ENCODE data around the gene PSD2. TPM values are rescaled to one million over a fixed set of nuclear protein-coding genes. Genes with fewer than 3 reads are reported as not detected.

PSD2 gene
- total RNA-seq, 4 donors from 2014 or later, result 0.16 TPM; not detected in 3

DNA sequence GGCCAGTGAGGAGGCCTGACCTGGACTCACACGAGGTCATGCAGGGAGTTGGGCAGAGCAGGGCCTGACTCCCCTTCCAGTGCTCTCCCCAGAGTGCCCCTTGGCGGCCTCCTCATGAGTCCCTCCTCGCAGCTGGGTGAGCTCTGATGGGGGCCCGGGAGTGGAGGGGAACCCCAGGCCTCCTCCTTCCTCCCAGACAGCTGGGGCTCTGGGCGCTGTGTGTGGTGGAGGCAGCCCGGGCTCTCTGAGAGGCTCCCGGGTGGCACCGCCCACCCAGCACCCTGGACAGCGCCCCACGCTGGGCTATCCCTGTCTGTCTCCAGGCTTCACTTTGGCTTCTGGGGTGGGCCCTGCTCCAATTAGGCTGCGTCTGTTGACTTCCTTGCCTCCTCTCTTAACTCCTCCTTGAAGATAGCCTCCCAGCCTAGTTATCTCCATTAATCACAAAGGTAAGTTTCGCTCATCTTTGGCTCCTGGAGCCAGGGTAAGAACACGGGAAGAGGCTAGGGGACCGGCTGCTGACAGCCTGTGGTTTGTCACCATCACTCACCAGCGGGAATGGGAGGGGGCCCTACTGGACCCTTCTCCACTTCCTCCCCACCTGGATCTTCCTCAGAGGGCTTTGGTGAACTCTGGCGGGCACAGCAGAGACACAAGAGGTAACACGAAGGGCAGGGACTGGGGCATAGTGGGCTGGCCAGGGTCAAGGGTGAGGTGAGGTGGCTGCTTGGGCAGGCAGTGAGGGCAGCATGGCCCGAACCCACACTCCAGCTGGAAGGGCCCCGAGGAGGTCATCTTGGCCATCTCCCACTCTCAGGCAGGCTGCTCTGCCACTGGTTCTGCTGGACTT lies 13.1 kb downstream of the PSD2 start:
- DNase-seq, result no peak
- 40 to 41% methylated on average over 2 to 19 of the region's 19 CpGs for WGBS, 2 donors (ENCODE audit: low coverage in 1 of 2)
- no peaks in the 10 kb centered on the region for H3K36me3 ChIP-seq
- H3K27me3 ChIP-seq, result peaks cover 9% of the 10 kb centered on the region
- TF ChIP-seq EP300 (IDR thresholded peaks at IDR 0.05; ENCODE audit: low read depth), result no peak
- no peak for TF ChIP-seq CTCF (IDR thresholded peaks at IDR 0.05)
- TF ChIP-seq POLR2AphosphoS5 (IDR thresholded peaks at IDR 0.05), result no peak
- TF ChIP-seq POLR2A (IDR thresholded peaks at IDR 0.05), result no peak
- no peak overlapping the region for H3K4me3 ChIP-seq
- in situ Hi-C loops (cut with MboI; ENCODE audit: low pct_ligation_motif_present in 1 of 4, low pct_unique_long_range_greater_than_20kb in 1 of 4, low sequenced_read_pairs in 3 of 4), result no loop called here
- intact Hi-C loops (cut with DNase I; ENCODE audit: low total_unique reads), result no loop called here
- H3K4me1 ChIP-seq, result no peaks in the 10 kb centered on the region
- H3K9me3 ChIP-seq, result no peaks in the 10 kb centered on the region
- H3K27ac ChIP-seq, result no peak overlapping the region

DNA sequence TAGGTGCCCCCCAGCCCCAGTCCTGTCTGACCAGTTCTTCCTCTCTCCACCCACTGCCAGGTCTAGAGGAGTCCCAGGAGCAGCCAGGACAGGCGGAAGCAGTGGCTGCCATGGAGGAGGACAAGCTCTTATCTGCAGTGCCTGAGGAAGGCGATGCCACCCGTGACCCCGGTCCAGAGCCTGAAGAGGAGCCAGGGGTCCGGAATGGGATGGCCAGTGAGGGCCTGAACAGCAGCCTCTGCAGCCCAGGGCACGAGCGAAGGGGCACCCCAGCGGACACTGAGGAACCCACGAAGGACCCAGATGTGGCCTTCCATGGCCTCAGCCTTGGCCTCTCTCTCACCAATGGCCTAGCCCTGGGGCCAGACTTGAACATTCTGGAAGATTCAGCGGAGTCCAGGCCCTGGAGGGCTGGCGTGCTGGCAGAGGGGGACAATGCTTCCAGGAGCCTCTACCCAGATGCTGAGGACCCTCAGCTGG lies 13.8 kb downstream of the PSD2 start:
- Histone ChIP-seq H3K36me3 (no peaks in the 10 kb centered on the region), H3K9me3 (no peaks in the 10 kb centered on the region), H3K4me1 (no peaks in the 10 kb centered on the region), H3K4me3 (no peak overlapping the region), H3K27me3 (peaks cover 9% of the 10 kb centered on the region), H3K27ac (no peak overlapping the region)
- intact Hi-C loops (cut with DNase I; ENCODE audit: low total_unique reads), result no loop called here
- TF ChIP-seq POLR2AphosphoS5 (IDR thresholded peaks at IDR 0.05) (no peak), CTCF (IDR thresholded peaks at IDR 0.05) (no peak), EP300 (IDR thresholded peaks at IDR 0.05; ENCODE audit: low read depth) (no peak)
- whole genome bisulfite sequencing, 2 donors (ENCODE audit: low coverage in 1 of 2), result 85% methylated on average over 11 of the region's 11 CpGs; no CpG with 5 or more reads in 1 of the 2 donors
- no peak for DNase-seq
- in situ Hi-C loops (cut with MboI; ENCODE audit: low pct_ligation_motif_present in 1 of 4, low pct_unique_long_range_greater_than_20kb in 1 of 4, low sequenced_read_pairs in 3 of 4), result no loop called here

DNA sequence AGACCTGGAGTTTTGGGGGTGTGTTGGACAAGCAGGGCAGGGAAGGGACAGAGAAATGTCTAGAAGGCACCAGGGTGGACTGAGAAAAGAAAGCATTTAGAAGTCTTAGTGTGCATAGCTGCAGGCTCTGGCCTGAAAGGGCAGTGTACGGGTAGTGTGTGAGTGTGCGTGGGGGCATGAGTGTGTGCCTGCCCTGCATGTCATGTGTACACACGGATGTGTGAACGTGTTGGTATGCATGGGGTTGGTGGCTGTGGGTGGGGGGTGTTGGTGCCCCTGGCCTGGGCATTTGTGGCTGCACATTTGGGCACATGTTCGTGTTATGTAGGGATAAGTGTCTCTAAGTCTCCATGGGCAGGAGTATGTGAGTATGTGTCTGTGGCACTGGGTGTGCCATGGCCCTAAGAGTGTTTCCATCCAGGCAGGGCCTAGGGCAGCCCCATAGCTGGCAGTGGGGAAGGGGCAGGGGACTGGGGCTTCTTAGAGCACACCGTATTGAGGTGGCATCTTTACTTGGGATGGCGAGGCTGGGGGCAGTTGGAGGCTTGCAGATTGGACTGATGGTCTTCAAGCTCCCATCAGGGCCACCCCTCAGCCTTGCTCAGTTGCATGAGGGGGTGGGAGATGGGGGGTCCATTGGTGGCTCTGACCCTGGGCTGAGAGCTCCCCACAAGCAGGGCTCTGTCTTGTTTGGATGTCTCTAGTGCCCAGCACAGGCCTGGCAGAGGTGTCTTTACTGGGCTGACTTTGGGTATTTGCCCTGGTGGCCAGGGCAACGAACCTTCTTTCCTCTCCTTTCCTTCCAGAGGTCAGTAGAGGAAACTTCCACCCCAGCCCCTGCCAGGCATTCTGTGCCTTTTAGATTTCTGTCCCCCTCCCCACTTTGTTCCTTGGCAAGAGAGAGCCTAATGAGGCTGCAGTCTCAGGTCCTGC lies 15.0 kb downstream of the PSD2 start:
- Histone ChIP-seq H3K27me3 (peaks cover 9% of the 10 kb centered on the region), H3K4me1 (no peaks in the 10 kb centered on the region), H3K27ac (no peak overlapping the region), H3K9me3 (no peaks in the 10 kb centered on the region), H3K4me3 (no peak overlapping the region), H3K36me3 (no peaks in the 10 kb centered on the region)
- DNase-seq, result no peak
- in situ Hi-C loops (cut with MboI; ENCODE audit: low pct_ligation_motif_present in 1 of 4, low pct_unique_long_range_greater_than_20kb in 1 of 4, low sequenced_read_pairs in 3 of 4) (no loop called here), intact Hi-C loops (cut with DNase I; ENCODE audit: low total_unique reads) (no loop called here)
- WGBS, 2 donors (ENCODE audit: low coverage in 1 of 2), result 60 to 77% methylated on average over 1 to 8 of the region's 8 CpGs
- TF ChIP-seq POLR2A (IDR thresholded peaks at IDR 0.05), result no peak
- TF ChIP-seq POLR2AphosphoS5 (IDR thresholded peaks at IDR 0.05), result no peak
- TF ChIP-seq EP300 (IDR thresholded peaks at IDR 0.05; ENCODE audit: low read depth), result no peak
- no peak for TF ChIP-seq CTCF (IDR thresholded peaks at IDR 0.05)

DNA sequence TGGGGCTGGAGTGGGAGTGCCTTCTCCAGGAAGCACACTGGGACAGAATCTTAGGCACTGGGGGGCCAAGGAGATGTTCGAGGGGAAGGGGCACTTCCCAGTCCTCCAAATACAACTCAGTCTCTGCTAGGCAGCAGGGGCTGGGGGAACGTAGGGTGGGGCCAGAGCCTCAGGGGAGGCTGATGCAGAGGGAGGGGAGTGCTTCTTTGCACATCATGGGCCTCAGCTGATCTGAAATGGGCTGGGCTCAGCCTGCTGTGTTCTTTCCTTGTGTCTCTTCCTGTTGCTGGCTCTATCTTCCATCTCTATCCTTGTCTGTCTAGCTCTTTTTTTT lies 15.6 kb downstream of the PSD2 start:
- Histone ChIP-seq H3K9me3 (no peaks in the 10 kb centered on the region), H3K36me3 (no peaks in the 10 kb centered on the region), H3K27me3 (peaks cover 9% of the 10 kb centered on the region), H3K4me1 (no peaks in the 10 kb centered on the region), H3K27ac (no peak overlapping the region), H3K4me3 (no peak overlapping the region)
- in situ Hi-C loops (cut with MboI; ENCODE audit: low pct_ligation_motif_present in 1 of 4, low pct_unique_long_range_greater_than_20kb in 1 of 4, low sequenced_read_pairs in 3 of 4) (no loop called here), intact Hi-C loops (cut with DNase I; ENCODE audit: low total_unique reads) (no loop called here)
- no peak for TF ChIP-seq EP300 (IDR thresholded peaks at IDR 0.05; ENCODE audit: low read depth)
- DNase-seq, result no peak
- WGBS, 2 donors (ENCODE audit: low coverage in 1 of 2), result 26% methylated on average over 2 of the region's 2 CpGs; no CpG with 5 or more reads in 1 of the 2 donors

All from transverse colon (tissue), 4 donors.